ENCODE data around the gene SFTA2.
"Not testable (repeated sequence)": the region's sequence is repeated elsewhere in the genome, so short reads cannot be mapped to it uniquely, and the experiment has no call there.

The SFTA2 gene

GRCh38 chr6:30931969-30932645 is at the start of gene SFTA2:
TSS of gene SFTA2 (minus strand) at chr6:30932170. CDS start at chr6:30932096, 74 bp downstream.
- H3K36me3 ChIP-seq (ENCODE audit: insufficient read depth, low read length) = no peaks in the 10 kb centered on the region
- no peak within 1 kb of the TSS for H3K27ac ChIP-seq (ENCODE audit: low read depth, low read length)
- H3K27me3 ChIP-seq (ENCODE audit: control insufficient read depth in 1 of 2, insufficient read depth in 2 of 2, low read length in 2 of 2) = no peaks in the 10 kb centered on the region
- H3K9me3 ChIP-seq (ENCODE audit: low read length) = no peaks in the 10 kb centered on the region
- H3K9ac ChIP-seq (ENCODE audit: low read length) = no peak within 1 kb of the TSS
- H3K4me3 ChIP-seq (ENCODE audit: low read depth in 1 of 2, low read length in 2 of 2) = no peak within 1 kb of the TSS
- no peaks in the 10 kb centered on the region for H3K4me1 ChIP-seq (ENCODE audit: insufficient read depth, low read length)

- H3K4me3 ChIP-seq (ENCODE audit: low read depth in 1 of 2, low read length in 2 of 2) = no peak overlapping the region
- no peak overlapping the region for H3K9ac ChIP-seq (ENCODE audit: low read length)
- H3K9me3 ChIP-seq (ENCODE audit: low read length) = no peaks in the 10 kb centered on the region
- no peaks in the 10 kb centered on the region for H3K36me3 ChIP-seq (ENCODE audit: insufficient read depth, low read length)
- no peaks in the 10 kb centered on the region for H3K27me3 ChIP-seq (ENCODE audit: control insufficient read depth in 1 of 2, insufficient read depth in 2 of 2, low read length in 2 of 2)
- no peak overlapping the region for H3K27ac ChIP-seq (ENCODE audit: low read depth, low read length)
- peaks cover 4% of the 10 kb centered on the region for H3K4me1 ChIP-seq (ENCODE audit: insufficient read depth, low read length)
Observed at GRCh38 chr6:30979690-30980089, 47.7 kb upstream of the SFTA2 start.

- no peak overlapping the region for H3K4me3 ChIP-seq (ENCODE audit: low read depth in 1 of 2, low read length in 2 of 2)
- peaks cover 4% of the 10 kb centered on the region for H3K4me1 ChIP-seq (ENCODE audit: insufficient read depth, low read length)
- no peaks in the 10 kb centered on the region for H3K9me3 ChIP-seq (ENCODE audit: low read length)
- H3K27me3 ChIP-seq (ENCODE audit: control insufficient read depth in 1 of 2, insufficient read depth in 2 of 2, low read length in 2 of 2) = no peaks in the 10 kb centered on the region
- no peaks in the 10 kb centered on the region for H3K36me3 ChIP-seq (ENCODE audit: insufficient read depth, low read length)
- no peak overlapping the region for H3K9ac ChIP-seq (ENCODE audit: low read length)
- no peak overlapping the region for H3K27ac ChIP-seq (ENCODE audit: low read depth, low read length)
Observed at GRCh38 chr6:30979141-30979540, 47.2 kb upstream of the SFTA2 start.

- H3K4me3 ChIP-seq (ENCODE audit: low read depth in 1 of 2, low read length in 2 of 2) = no peak overlapping the region
- H3K9me3 ChIP-seq (ENCODE audit: low read length) = no peaks in the 10 kb centered on the region
Observed at GRCh38 chr6:30974490-30975252, 42.7 kb upstream of the SFTA2 start.

GRCh38 chr6:30972816-30973215 is 40.8 kb upstream of the SFTA2 start:
- H3K4me3 ChIP-seq (ENCODE audit: low read depth in 1 of 2, low read length in 2 of 2) = no peak overlapping the region
- H3K9ac ChIP-seq (ENCODE audit: low read length) = no peak overlapping the region
- H3K36me3 ChIP-seq (ENCODE audit: insufficient read depth, low read length) = no peaks in the 10 kb centered on the region
- H3K9me3 ChIP-seq (ENCODE audit: low read length) = no peaks in the 10 kb centered on the region
- H3K27me3 ChIP-seq (ENCODE audit: control insufficient read depth in 1 of 2, insufficient read depth in 2 of 2, low read length in 2 of 2) = no peaks in the 10 kb centered on the region
- H3K27ac ChIP-seq (ENCODE audit: low read depth, low read length) = no peak overlapping the region
- H3K4me1 ChIP-seq (ENCODE audit: insufficient read depth, low read length) = no peaks in the 10 kb centered on the region

More at GRCh38 chr6:30974490-30975252, 42.7 kb upstream of the SFTA2 start:
- Histone ChIP-seq H3K36me3 (ENCODE audit: insufficient read depth, low read length) (no peaks in the 10 kb centered on the region), H3K4me1 (ENCODE audit: insufficient read depth, low read length) (no peaks in the 10 kb centered on the region), H3K27me3 (ENCODE audit: control insufficient read depth in 1 of 2, insufficient read depth in 2 of 2, low read length in 2 of 2) (no peaks in the 10 kb centered on the region), H3K9ac (ENCODE audit: low read length) (no peak overlapping the region), H3K27ac (ENCODE audit: low read depth, low read length) (no peak overlapping the region)

- Histone ChIP-seq H3K4me3 (ENCODE audit: low read depth in 1 of 2, low read length in 2 of 2) (no peak overlapping the region), H3K4me1 (ENCODE audit: insufficient read depth, low read length) (no peaks in the 10 kb centered on the region), H3K27me3 (ENCODE audit: control insufficient read depth in 1 of 2, insufficient read depth in 2 of 2, low read length in 2 of 2) (no peaks in the 10 kb centered on the region), H3K36me3 (ENCODE audit: insufficient read depth, low read length) (no peaks in the 10 kb centered on the region), H3K9me3 (ENCODE audit: low read length) (no peaks in the 10 kb centered on the region), H3K9ac (ENCODE audit: low read length) (no peak overlapping the region), H3K27ac (ENCODE audit: low read depth, low read length) (no peak overlapping the region)
Observed at GRCh38 chr6:30970946-30971345, 39.0 kb upstream of the SFTA2 start.

GRCh38 chr6:30969171-30969570 is 37.2 kb upstream of the SFTA2 start:
- H3K4me3 ChIP-seq (ENCODE audit: low read depth in 1 of 2, low read length in 2 of 2); H3K9ac ChIP-seq (ENCODE audit: low read length); H3K9me3 ChIP-seq (ENCODE audit: low read length); H3K4me1 ChIP-seq (ENCODE audit: insufficient read depth, low read length); H3K36me3 ChIP-seq (ENCODE audit: insufficient read depth, low read length); H3K27ac ChIP-seq (ENCODE audit: low read depth, low read length); H3K27me3 ChIP-seq (ENCODE audit: control insufficient read depth in 1 of 2, insufficient read depth in 2 of 2, low read length in 2 of 2): not testable (repeated sequence)

GRCh38 chr6:30966154-30966553 is 34.2 kb upstream of the SFTA2 start:
- Histone ChIP-seq H3K4me3 (ENCODE audit: low read depth in 1 of 2, low read length in 2 of 2) (no peak overlapping the region), H3K27me3 (ENCODE audit: control insufficient read depth in 1 of 2, insufficient read depth in 2 of 2, low read length in 2 of 2) (no peaks in the 10 kb centered on the region), H3K36me3 (ENCODE audit: insufficient read depth, low read length) (no peaks in the 10 kb centered on the region), H3K27ac (ENCODE audit: low read depth, low read length) (no peak overlapping the region), H3K9ac (ENCODE audit: low read length) (no peak overlapping the region), H3K9me3 (ENCODE audit: low read length) (no peaks in the 10 kb centered on the region), H3K4me1 (ENCODE audit: insufficient read depth, low read length) (no peaks in the 10 kb centered on the region)

- Histone ChIP-seq H3K4me3 (ENCODE audit: low read depth in 1 of 2, low read length in 2 of 2) (no peak overlapping the region), H3K36me3 (ENCODE audit: insufficient read depth, low read length) (no peaks in the 10 kb centered on the region), H3K27ac (ENCODE audit: low read depth, low read length) (no peak overlapping the region), H3K27me3 (ENCODE audit: control insufficient read depth in 1 of 2, insufficient read depth in 2 of 2, low read length in 2 of 2) (no peaks in the 10 kb centered on the region), H3K9ac (ENCODE audit: low read length) (no peak overlapping the region), H3K4me1 (ENCODE audit: insufficient read depth, low read length) (no peaks in the 10 kb centered on the region), H3K9me3 (ENCODE audit: low read length) (no peaks in the 10 kb centered on the region)
Observed at GRCh38 chr6:30965140-30965601, 33.2 kb upstream of the SFTA2 start.

- no peak overlapping the region for H3K9ac ChIP-seq (ENCODE audit: low read length)
- no peaks in the 10 kb centered on the region for H3K36me3 ChIP-seq (ENCODE audit: insufficient read depth, low read length)
- no peaks in the 10 kb centered on the region for H3K4me1 ChIP-seq (ENCODE audit: insufficient read depth, low read length)
- H3K4me3 ChIP-seq (ENCODE audit: low read depth in 1 of 2, low read length in 2 of 2) = no peak overlapping the region
- no peaks in the 10 kb centered on the region for H3K9me3 ChIP-seq (ENCODE audit: low read length)
- no peak overlapping the region for H3K27ac ChIP-seq (ENCODE audit: low read depth, low read length)
- H3K27me3 ChIP-seq (ENCODE audit: control insufficient read depth in 1 of 2, insufficient read depth in 2 of 2, low read length in 2 of 2) = no peaks in the 10 kb centered on the region
Observed at GRCh38 chr6:30964075-30964474, 32.1 kb upstream of the SFTA2 start.

- H3K36me3 ChIP-seq (ENCODE audit: insufficient read depth, low read length) = no peaks in the 10 kb centered on the region
- no peaks in the 10 kb centered on the region for H3K4me1 ChIP-seq (ENCODE audit: insufficient read depth, low read length)
- no peaks in the 10 kb centered on the region for H3K27me3 ChIP-seq (ENCODE audit: control insufficient read depth in 1 of 2, insufficient read depth in 2 of 2, low read length in 2 of 2)
- H3K9me3 ChIP-seq (ENCODE audit: low read length) = no peaks in the 10 kb centered on the region
- no peak overlapping the region for H3K9ac ChIP-seq (ENCODE audit: low read length)
- no peak overlapping the region for H3K27ac ChIP-seq (ENCODE audit: low read depth, low read length)
- no peak overlapping the region for H3K4me3 ChIP-seq (ENCODE audit: low read depth in 1 of 2, low read length in 2 of 2)
Observed at GRCh38 chr6:30963641-30964040, 31.7 kb upstream of the SFTA2 start.

- Histone ChIP-seq H3K27ac (ENCODE audit: low read depth, low read length) (no peak overlapping the region), H3K9ac (ENCODE audit: low read length) (no peak overlapping the region), H3K9me3 (ENCODE audit: low read length) (no peaks in the 10 kb centered on the region), H3K27me3 (ENCODE audit: control insufficient read depth in 1 of 2, insufficient read depth in 2 of 2, low read length in 2 of 2) (no peaks in the 10 kb centered on the region), H3K36me3 (ENCODE audit: insufficient read depth, low read length) (no peaks in the 10 kb centered on the region), H3K4me3 (ENCODE audit: low read depth in 1 of 2, low read length in 2 of 2) (no peak overlapping the region), H3K4me1 (ENCODE audit: insufficient read depth, low read length) (no peaks in the 10 kb centered on the region)
Observed at GRCh38 chr6:30962716-30963115, 30.7 kb upstream of the SFTA2 start.

All from muscle layer of colon (tissue), 2 donors.